HFFc6 (cell line): Measurements from ENCODE around the gene GMIP. TPM values are rescaled to one million over a fixed set of nuclear protein-coding genes. Genes with fewer than 3 reads are reported as not detected.
"Not testable (repeated sequence)": the region's sequence is repeated elsewhere in the genome, so short reads cannot be mapped to it uniquely, and the experiment has no call there.

Source experiments
- DNase-seq: peaks from one replicate; pipeline ENCODE4 v3.0.0-alpha.2; 2018
- H3K27ac Mint-ChIP-seq: 2 replicates; pipeline ENCODE4 v1.8.0; 2020; ENCODE audit warnings: mild to moderate bottlenecking, mixed read lengths
- H3K27me3 Mint-ChIP-seq: 2 replicates; pipeline ENCODE4 v1.8.0; 2021; ENCODE audit warnings: mild to moderate bottlenecking, moderate library complexity, mixed read lengths; ENCODE audit not compliant: insufficient read depth
- H3K36me3 Mint-ChIP-seq: 2 replicates; pipeline ENCODE4 v1.8.0; 2021; ENCODE audit warnings: low read depth, mixed read lengths
- H3K4me1 Mint-ChIP-seq: 2 replicates; pipeline ENCODE4 v1.8.0; 2020; ENCODE audit warnings: low read depth, mixed read lengths
- H3K4me3 Mint-ChIP-seq: 2 replicates; pipeline ENCODE4 v1.8.0; 2020; ENCODE audit warnings: mild to moderate bottlenecking, moderate library complexity, mixed read lengths
- H3K9me3 Mint-ChIP-seq: 2 replicates; pipeline ENCODE4 v1.8.0; 2020; ENCODE audit warnings: mild to moderate bottlenecking, mixed read lengths
- total RNA-seq, 6 experiments: library from RNA; stranded (reverse); fragmentation: NEBNext Ultra II Directional; extraction: Animal tissue kit (Norgen Biotek cat#: 25700); gene quantifications; 2 replicates in 1 of 6; 3 replicates in 5 of 6; pipeline ENCODE4 v1.2.3, GENCODE V29; 2021
- TF ChIP-seq, protein P1 (sequence below): fragments of 200-600 bp; sonication (generic); IDR thresholded peaks from 2 replicates; pipeline ENCODE4 v1.5.0; 2021; ENCODE audit warnings: antibody characterized with exemption, mild to moderate bottlenecking

The GMIP gene
- total RNA-seq, 6 experiments from 2014 or later, result 11.5 to 16.7 (median 13.9) TPM

DNA sequence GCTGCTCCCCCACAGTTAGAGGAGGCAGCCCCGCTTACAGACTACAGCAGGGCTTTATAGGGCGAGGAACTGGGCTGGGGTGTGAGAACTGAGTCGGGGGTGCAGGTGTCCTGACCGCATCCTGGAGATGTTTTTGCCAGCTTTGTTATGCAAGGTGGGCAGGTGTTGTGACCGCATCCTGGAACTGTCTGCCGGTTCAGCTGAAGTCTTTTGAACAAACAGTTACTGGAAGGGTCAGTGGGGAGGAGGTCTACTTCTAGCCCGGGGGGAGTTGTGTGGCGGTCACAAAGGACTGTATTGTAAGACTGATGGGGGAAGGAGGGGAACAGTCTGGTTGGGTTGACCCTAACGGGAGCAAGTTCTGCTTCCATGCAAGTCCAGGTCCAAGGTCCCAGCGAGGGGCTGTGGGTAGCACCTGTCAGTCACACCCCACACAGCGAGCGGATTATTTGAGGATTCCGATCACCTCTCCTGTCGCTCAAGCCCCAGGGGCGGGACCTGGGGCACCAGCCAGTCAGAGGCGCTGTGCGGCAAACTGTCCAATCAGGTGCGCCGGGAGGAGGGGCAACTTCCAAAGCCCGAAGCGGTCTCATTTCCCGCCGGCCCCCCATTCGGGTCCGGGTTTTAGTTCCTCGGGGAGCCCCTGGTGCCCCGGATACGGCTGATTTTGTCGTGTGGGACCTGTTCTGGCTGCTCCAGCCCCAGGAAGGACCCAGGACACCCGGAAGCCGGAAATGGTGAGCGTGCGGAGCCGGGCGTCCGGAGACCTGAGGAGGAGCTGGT, 25.0 kb upstream of the GMIP start, which contains the start of gene ZNF101:
ZNF101 (plus strand) TSS at position 610 of the 783 bp plus-strand sequence; CDS start at position 735, 125 bp downstream.
- H3K9me3 Mint-ChIP-seq, result peaks cover 4% of the 10 kb centered on the region; the same call in 1 of the 2 replicates
- H3K27ac Mint-ChIP-seq, result peak within 1 kb of the TSS; percentile 80
- peaks cover 14% of the 10 kb centered on the region for H3K4me1 Mint-ChIP-seq
- TF ChIP-seq, protein P1, sequence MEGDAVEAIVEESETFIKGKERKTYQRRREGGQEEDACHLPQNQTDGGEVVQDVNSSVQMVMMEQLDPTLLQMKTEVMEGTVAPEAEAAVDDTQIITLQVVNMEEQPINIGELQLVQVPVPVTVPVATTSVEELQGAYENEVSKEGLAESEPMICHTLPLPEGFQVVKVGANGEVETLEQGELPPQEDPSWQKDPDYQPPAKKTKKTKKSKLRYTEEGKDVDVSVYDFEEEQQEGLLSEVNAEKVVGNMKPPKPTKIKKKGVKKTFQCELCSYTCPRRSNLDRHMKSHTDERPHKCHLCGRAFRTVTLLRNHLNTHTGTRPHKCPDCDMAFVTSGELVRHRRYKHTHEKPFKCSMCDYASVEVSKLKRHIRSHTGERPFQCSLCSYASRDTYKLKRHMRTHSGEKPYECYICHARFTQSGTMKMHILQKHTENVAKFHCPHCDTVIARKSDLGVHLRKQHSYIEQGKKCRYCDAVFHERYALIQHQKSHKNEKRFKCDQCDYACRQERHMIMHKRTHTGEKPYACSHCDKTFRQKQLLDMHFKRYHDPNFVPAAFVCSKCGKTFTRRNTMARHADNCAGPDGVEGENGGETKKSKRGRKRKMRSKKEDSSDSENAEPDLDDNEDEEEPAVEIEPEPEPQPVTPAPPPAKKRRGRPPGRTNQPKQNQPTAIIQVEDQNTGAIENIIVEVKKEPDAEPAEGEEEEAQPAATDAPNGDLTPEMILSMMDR, result peak; percentile 20; the same call in 1 of the 2 replicates
- no peaks in the 10 kb centered on the region; the same call in none of the 2 replicates for H3K27me3 Mint-ChIP-seq
- peaks cover 18% of the 10 kb centered on the region for H3K36me3 Mint-ChIP-seq
- H3K4me3 Mint-ChIP-seq, result peak within 1 kb of the TSS; percentile 87
- peak; percentile 90 for DNase-seq

DNA sequence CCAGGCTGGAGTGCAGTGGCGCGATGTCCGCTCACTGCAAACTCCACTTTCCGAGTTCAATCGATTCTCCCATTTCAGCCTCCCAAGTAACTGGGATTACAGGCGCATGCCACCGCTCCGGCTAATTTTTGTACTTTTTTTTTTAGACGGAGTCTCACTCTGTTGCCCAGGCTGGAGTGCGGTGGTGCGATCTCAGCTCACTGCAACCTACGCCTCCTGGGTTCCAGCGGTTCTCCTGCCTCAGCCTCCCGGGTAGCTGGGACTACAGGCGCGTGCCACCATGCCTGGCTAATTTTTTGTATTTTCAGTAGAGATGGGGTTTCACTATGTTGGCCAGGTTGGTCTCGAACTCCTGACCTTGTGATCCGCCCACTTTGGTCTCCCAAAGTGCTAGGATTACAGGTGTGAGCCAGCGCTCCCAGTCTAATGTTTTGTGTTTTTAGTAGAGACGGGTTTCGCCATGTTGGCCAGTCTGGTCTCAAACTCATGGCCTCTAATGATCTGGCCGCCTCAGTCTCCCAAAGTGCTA, 22.0 kb upstream of the GMIP start:
- not testable (repeated sequence) for H3K4me3 Mint-ChIP-seq, H3K27ac Mint-ChIP-seq, H3K27me3 Mint-ChIP-seq, H3K9me3 Mint-ChIP-seq, DNase-seq
- peaks cover 20% of the 10 kb centered on the region for H3K36me3 Mint-ChIP-seq
- peaks cover 35% of the 10 kb centered on the region for H3K4me1 Mint-ChIP-seq

DNA sequence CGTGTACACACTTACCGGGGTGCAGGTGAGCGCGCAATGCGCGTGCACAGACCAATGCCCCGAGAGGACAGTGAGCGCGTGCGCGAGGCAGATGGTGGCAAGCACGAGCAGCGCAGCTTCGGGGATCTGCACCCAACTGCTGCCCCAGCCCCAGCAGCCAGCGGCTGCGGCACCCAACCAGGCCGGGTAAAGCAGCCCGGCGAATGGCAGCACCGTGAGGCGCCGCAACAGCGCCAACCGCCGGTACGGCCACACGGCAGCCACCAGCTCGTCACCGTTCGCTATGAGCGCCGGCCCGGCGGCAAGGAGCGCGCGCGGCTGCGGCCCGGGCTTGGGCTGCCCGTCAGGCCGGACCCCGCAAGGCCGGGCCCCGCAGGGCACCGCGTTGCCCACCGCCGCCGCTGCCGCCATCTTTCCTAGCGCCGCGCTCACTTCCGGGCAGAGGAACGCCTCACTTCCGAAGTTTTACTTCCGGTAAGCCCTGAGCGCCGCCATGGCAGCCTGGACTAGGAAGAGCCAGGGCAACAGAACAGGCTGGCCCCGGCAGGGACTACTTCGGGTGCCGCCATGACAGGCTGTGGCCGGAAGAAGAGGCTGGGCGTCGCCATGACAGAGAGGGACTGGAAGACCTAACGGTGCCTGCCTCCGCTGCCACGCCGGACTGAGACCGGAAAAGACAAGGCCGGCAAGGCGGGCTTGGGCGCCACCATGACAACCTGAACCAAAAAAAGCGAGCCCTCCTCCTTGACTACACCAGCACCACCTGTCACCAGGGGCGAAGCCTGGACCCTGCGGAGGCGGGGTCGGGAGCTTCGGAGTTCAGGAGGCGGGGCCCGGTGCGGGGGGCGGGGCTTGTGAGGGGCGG, 20.0 kb upstream of the GMIP start, which contains the start of gene ATP13A1:
ATP13A1 (minus strand) TSS at position 421 of the 865 bp plus-strand sequence; CDS start at position 411, 10 bp downstream.
- H3K4me1 Mint-ChIP-seq, result peaks cover 26% of the 10 kb centered on the region
- H3K36me3 Mint-ChIP-seq, result peaks cover 20% of the 10 kb centered on the region
- H3K9me3 Mint-ChIP-seq, result 0 out of 2 replicates have a peak, but pooled peaks cover 3% of the 10 kb centered on the region
- peak within 1 kb of the TSS; percentile 94 for H3K4me3 Mint-ChIP-seq
- TF ChIP-seq, protein P1, result peak; percentile 58
- H3K27ac Mint-ChIP-seq, result peak within 1 kb of the TSS; percentile 99
- DNase-seq, result peak; percentile 96
- H3K27me3 Mint-ChIP-seq, result no peaks in the 10 kb centered on the region; the same call in 1 of the 2 replicates

DNA sequence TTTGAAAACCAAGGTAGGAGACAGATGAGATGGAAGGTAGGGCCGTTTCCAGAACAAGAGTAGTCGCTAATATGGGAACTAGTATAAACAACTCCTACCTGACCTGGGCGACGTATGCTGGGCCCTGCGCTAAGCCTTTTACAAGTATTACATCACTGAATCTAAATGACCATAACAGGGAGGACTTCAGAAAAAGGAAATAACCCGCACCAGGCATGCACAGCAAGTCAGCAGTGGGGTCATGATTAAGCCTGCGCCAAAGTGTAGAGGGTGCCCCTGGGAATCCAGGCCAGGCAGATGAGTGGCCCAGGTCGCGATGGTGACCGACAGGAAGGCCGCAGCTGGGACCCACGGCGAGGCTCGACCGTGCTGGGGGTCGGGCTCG, 19.4 kb upstream of the GMIP start:
- Mint-ChIP-seq H3K36me3 (peaks cover 21% of the 10 kb centered on the region), H3K4me1 (peaks cover 20% of the 10 kb centered on the region), H3K9me3 (no peaks in the 10 kb centered on the region), H3K27ac (peak overlapping the region; percentile 85), H3K4me3 (peak overlapping the region; percentile 87), H3K27me3 (no peaks in the 10 kb centered on the region; the same call in 1 of the 2 replicates)
- TF ChIP-seq, protein P1, result no peak
- DNase-seq, result no peak

DNA sequence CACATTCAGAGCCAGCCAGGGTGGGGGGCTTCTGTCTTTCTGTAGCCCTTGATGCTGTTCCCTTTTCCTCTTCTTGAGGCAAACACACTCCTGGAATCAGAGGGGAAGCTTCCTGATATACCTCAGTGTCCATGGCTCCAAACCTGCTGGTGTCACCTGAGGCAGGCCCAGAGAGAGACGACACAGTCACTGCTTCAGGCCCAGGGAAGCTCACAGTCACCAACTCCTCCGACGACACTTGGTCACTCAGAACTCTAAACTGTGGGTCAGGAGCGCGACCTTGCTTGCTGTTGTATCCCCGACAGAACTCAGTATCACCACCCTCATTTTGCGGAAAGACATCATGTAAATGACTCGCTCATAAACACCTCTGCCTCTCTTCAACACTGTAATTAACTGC, 18.9 kb upstream of the GMIP start:
- H3K27ac Mint-ChIP-seq, result peak overlapping the region; percentile 85
- H3K4me1 Mint-ChIP-seq, result peaks cover 20% of the 10 kb centered on the region
- H3K9me3 Mint-ChIP-seq, result no peaks in the 10 kb centered on the region
- no peak for DNase-seq
- TF ChIP-seq, protein P1, result no peak
- peak overlapping the region; percentile 87 for H3K4me3 Mint-ChIP-seq
- peaks cover 21% of the 10 kb centered on the region for H3K36me3 Mint-ChIP-seq
- H3K27me3 Mint-ChIP-seq, result no peaks in the 10 kb centered on the region; the same call in 1 of the 2 replicates
